Jurkat, Clone E6-1 (cell line): ENCODE results near the gene SERPINA9.

ENCODE experiments used
- DNase-seq: peaks from one replicate; pipeline ENCODE4 v3.0.0-alpha.2; 2011; ENCODE audit warnings: low read depth, low spot score
- H3K4me3 ChIP-seq: 2 replicates; pipeline ENCODE4 v1.5.1; 2011; ENCODE audit warnings: mild to moderate bottlenecking, low read length, control low read depth, moderate library complexity

SERPINA9 gene

DNA sequence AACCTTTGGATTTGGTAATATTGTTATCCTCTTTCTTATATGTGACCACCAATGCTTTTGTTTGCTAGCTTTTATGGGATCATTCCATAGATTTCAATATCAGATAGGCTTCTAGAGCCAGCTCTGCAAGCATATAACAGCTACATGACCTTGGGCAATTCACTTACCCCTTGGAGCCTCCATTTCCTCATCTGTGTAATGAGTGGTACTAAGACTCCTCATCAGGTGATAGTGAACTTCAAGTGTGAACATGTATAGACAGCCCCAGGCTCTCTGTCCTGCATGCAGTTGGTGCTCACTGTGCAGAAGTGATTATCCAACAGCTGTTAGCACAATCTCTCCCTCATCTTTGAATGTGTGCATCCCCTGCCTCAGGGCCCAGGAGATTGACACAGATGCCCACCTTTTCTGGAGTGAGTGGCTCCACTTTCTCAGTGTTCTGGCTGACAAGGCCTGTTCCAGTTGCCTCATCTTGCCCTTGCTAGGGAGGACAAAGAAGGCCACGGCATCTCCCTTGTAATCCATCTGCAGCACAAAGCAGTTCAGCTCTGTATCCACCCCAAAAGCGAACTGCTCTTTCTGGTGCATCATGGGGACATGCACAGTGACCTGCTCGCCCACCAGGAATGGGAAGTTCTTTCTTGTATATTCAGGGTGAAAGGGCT is 9.2 kb downstream of the SERPINA9 start:
- no peak overlapping the region for H3K4me3 ChIP-seq
- DNase-seq, result no peak

GRCh38 chr14:94465042-94465441 is 11.0 kb downstream of the SERPINA9 start:
- no peak overlapping the region for H3K4me3 ChIP-seq
- DNase-seq, result no peak

DNA sequence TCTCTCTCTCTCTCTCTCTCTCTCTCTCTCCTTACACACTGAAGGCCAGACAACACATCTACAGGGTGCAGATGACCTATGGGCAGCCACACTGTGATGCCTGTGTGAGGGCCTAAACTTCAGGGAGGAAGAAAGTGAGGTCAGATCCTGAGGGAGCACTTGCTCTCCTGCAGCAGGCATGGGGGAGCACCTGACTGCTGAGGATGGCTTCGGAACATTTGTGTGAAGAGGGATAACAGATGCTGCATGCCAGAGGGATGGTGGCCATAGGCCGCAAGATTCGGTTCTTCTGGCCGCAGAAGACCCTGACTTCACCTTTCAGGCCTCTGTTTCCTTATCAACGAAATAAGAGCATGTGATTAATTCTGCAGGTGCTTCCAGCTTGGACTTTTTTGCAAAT is 11.7 kb downstream of the SERPINA9 start:
- no peak for DNase-seq
- no peak overlapping the region for H3K4me3 ChIP-seq

DNA sequence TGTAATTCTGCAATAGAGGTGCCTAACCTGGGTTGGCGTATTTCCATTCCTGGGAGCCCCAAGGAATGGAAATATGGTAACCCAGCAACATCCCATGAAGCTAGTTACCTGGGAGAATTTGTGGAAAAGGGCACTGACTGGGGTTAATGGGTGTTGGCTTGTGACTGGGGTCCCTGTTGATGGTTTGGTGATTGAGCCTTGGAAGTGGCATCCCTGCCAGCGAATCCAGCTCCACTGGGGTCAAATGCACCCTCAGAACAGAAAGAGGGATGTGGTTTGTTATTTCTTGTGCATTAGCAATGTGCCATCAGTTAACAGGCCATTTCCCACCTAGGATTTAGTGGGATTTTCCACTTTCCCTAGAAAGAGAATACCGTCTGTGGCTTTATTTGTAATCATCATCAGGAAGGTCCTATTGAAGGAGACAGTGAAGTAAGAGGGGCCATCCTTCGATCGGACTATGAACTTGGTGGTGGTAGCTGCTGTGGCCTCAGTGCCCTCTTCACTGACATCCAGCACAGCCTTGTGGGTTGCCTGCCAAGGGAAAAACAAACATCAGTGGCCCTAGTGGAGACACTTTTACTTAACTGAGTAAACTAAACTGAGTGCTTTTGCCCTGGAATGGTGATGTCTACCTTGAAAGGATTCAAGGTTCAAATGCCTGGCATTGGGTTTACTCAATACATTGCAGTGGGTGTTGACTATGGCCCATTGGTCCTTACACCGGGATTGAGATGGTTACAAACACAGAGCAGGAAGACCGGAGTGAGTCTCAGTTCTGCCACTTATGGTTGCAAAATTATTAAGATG is 13.0 kb downstream of the SERPINA9 start:
- DNase-seq, result no peak
- no peak overlapping the region for H3K4me3 ChIP-seq

GRCh38 chr14:94462219-94462551 is 13.8 kb downstream of the SERPINA9 start:
- H3K4me3 ChIP-seq, result no peak overlapping the region
- no peak for DNase-seq

DNA sequence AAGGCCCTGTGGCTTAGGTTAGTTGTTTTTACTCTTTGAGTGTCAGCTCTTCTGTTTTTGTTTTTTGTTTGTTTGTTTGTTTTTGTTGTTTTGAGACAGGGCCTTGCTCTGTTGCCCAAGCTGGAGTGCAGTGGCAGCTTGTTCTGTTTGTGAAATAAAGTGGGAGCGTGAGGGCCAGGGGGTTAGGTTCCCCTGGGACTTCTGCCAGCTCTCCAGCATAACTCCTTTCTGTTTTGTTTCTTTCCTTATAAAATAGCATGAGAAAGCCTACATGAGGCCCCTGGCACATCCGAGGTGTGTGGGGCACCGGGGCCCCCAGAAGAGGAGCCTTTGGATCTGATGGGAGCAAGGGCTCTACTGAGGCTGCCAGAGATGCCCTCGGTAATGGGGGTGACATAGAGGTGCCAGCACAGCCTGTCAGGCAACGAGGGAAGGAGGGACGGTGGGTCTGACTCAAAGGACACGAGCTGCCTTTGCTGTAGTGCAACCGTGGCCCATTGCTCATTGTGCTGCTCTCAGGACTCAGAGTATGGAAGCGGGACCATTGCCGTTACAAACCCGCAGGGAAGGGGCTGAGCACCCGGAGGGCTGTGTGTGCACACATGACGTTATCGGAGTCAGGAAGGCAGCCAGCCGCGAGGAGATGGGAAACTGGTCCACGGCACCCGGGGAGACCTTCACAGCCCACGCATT is 14.3 kb downstream of the SERPINA9 start:
- H3K4me3 ChIP-seq, result no peak overlapping the region
- no peak for DNase-seq

DNA sequence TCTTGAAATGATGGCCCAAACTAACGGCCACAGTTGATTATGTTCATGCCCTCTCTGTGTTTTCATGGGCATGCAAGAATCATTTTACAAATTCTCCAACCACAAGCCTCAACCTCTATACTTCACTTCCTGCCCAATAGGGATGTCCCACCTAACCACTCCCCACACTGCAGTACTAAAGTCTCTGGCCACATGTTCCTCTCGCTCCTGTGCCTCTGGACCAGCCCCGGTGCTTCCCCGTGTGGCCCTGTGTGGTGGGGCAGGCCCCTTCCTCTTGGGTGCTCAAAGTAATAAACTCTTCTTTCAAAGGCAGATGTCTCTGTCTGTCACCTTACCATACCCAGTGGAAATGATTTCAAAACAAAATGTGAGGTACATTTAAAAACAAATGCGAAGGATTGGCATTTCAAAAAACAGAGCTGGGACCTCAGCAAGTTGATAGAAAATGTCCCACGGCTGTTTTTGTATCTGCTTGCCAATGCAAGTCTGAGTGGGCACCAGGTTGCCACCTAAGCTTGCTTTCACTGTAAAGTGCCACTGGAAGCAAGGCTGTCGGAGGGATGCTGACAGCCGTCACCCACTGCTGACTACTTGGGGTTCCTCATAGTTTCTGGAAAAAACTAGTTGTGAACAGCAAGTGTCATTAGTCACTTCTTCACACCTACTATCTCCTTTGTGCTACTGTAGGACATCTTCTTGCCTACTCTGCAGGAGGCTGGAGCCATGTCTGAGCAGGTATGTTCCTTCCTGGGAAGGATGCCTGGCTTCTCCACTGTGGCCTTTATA is 15.2 kb downstream of the SERPINA9 start:
- no peak overlapping the region for H3K4me3 ChIP-seq
- no peak for DNase-seq

GRCh38 chr14:94458558-94459205 is 17.3 kb downstream of the SERPINA9 start:
- DNase-seq, result no peak
- H3K4me3 ChIP-seq, result no peak overlapping the region

GRCh38 chr14:94458096-94458495 is 17.9 kb downstream of the SERPINA9 start:
- H3K4me3 ChIP-seq, result no peak overlapping the region
- DNase-seq, result no peak

DNA sequence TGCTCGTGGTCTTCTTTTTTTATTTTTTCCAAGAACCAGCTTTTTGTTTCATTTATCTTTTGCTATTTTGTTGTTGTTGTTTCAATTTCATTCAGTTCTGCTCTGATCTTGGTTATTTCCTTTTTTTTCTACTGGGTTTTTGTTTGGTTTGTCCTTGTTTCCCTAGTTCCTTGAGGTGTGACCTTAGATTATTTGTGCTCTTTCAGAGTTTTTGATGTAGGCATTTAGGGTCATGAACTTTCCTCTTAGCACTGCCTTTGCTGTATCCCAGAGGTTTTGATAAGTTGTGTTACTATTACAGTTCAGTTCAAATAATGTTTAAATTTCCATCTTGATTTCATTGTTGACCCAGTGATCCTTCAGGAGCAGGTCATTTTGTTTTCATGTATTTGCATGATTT is 20.1 kb downstream of the SERPINA9 start:
- no peak for DNase-seq

DNA sequence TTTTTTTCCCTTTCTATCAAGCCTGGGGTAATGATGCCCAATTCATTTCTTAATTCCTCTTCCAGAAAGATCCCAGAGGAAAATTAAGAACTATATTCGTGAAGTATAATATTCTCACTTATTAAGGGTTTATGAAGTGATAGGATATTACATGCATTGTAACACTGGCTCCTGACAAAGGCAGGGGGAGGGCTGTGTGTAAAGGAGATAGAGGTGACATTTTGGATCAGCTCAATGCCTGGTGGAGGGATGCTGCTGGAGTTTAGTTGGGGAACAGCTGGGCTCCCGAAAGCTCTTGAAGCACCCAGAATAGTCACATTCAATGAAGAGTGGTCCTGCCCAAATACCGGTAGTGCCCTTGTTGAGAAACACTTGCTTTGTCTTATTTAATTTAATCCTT is 24.2 kb downstream of the SERPINA9 start:
- no peak overlapping the region for H3K4me3 ChIP-seq
- no peak for DNase-seq

More for the DNA sequence above, 20.1 kb downstream of the SERPINA9 start:
- H3K4me3 ChIP-seq, result no peak overlapping the region

- DNase-seq, result no peak
- no peak overlapping the region for H3K4me3 ChIP-seq
These were observed 24.8 kb downstream of the SERPINA9 start for GRCh38 chr14:94451091-94451771.

DNA sequence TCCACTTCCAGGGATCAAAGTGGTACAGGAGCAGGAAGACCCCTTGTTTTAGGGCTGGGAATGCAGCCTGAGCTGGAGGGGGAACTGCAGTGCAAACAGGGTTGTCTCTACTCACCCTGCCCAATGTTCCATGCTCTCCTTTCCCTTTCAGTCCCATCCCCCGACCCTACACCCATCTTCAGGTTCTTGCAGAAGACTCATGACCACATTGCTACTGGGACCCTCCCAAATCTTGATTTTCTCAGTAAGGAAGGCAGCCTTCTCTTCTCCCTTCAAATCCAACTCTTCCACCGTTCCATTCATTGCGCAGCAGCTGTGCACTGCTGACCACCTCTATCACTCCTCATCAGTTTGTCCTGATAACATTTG is 25.3 kb downstream of the SERPINA9 start:
- no peak for DNase-seq
- H3K4me3 ChIP-seq, result no peak overlapping the region

GRCh38 chr14:94449930-94450329 is 26.1 kb downstream of the SERPINA9 start:
- H3K4me3 ChIP-seq, result no peak overlapping the region

DNA sequence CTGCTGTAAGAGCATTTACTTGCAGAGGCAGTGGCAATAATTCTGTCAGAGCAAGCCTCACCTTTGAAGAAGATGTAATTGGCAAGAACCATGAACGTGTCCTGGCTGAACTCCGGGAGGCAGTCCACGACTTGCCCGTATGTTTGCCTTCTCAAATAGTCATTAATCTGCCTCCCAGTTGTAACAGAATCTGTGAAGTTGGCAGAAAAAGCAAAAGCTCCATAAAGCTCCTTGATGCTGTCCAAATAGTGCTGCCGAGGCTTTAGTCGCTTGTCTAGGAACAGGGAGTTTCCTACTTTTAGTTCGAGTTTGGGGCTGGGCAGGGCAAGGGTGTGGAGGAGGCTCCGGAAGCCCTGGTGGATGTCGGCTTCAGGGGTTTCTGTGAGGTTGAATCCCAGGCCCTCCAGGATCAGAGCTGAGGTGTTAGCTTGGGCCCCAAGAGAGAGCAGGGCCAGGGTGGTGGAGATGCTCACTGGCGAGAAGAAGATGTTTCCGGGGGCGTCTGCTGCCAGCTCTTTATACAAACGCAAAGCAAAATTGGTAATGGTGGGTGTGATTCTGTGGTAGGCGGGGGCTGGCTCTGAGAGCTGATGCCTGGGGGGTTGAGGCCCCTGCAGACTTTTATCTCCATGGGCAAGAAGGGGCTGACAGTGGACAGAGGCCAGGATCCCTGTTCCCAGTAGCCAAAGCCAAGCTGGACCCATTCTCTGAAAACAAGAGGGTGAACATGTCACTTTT is 27.8 kb downstream of the SERPINA9 start:
- H3K4me3 ChIP-seq, result no peak overlapping the region
- DNase-seq, result no peak

More at GRCh38 chr14:94449930-94450329, 26.1 kb downstream of the SERPINA9 start:
- no peak for DNase-seq

- DNase-seq, result no peak
- no peak overlapping the region for H3K4me3 ChIP-seq
These were observed 28.8 kb downstream of the SERPINA9 start for GRCh38 chr14:94447206-94447605.

- no peak for DNase-seq
- no peak overlapping the region for H3K4me3 ChIP-seq
These were observed 29.9 kb downstream of the SERPINA9 start for GRCh38 chr14:94446126-94446525.

GRCh38 chr14:94445003-94445402 is 31.0 kb downstream of the SERPINA9 start:
- no peak overlapping the region for H3K4me3 ChIP-seq
- no peak for DNase-seq
